Medulla oblongata (tissue), 1 donor: ENCODE measurements around the gene TMEM14B.
A peak's percentile ranks its signal among the peaks of the same experiment; 100 is the strongest.
"Not testable (repeated sequence)": the region's sequence is repeated elsewhere in the genome, so short reads cannot be mapped to it uniquely, and the experiment has no call there.

Experiments used
- DNase-seq: peaks from one replicate; pipeline ENCODE4 v3.0.0-alpha.2; 2015; ENCODE audit errors: extremely low spot score

Gene TMEM14B

GRCh38 chr6:10747251-10747972, at the start of gene TMEM14B:
TMEM14B (plus strand) TSS chr6:10747805; CDS start chr6:10749246, 1,441 bp downstream.
- DNase-seq = peak; percentile 97

- DNase-seq = no peak
Measured at GRCh38 chr6:10713962-10714361, 33.6 kb upstream of the TMEM14B start.

- DNase-seq = no peak
Measured at GRCh38 chr6:10719296-10719963, 28.2 kb upstream of the TMEM14B start.

GRCh38 chr6:10719964-10720264, 27.7 kb upstream of the TMEM14B start:
- no peak for DNase-seq

- peak; percentile 16 for DNase-seq
Measured at GRCh38 chr6:10720265-10720959, 27.2 kb upstream of the TMEM14B start.

- DNase-seq = not testable (repeated sequence)
Measured at GRCh38 chr6:10720960-10721849, 26.4 kb upstream of the TMEM14B start.

GRCh38 chr6:10721850-10722569, 25.6 kb upstream of the TMEM14B start:
- no peak for DNase-seq

GRCh38 chr6:10722570-10722819, 25.1 kb upstream of the TMEM14B start:
- no peak for DNase-seq

- DNase-seq = peak; percentile 97
Measured at GRCh38 chr6:10722820-10723566, 24.6 kb upstream of the TMEM14B start, which contains the start of gene TMEM14C. TMEM14C (plus strand) TSS chr6:10723070; CDS start chr6:10724614, 1,544 bp downstream.

- no peak for DNase-seq
Measured at GRCh38 chr6:10723567-10723881, 24.1 kb upstream of the TMEM14B start.

- no peak for DNase-seq
Measured at GRCh38 chr6:10725044-10725443, 22.6 kb upstream of the TMEM14B start.

GRCh38 chr6:10725716-10726115, 21.9 kb upstream of the TMEM14B start:
- DNase-seq = peak; percentile 75

- DNase-seq = no peak
Measured at GRCh38 chr6:10730254-10730653, 17.4 kb upstream of the TMEM14B start.

GRCh38 chr6:10733151-10733715, 14.4 kb upstream of the TMEM14B start:
- DNase-seq = no peak

GRCh38 chr6:10733863-10734262, 13.7 kb upstream of the TMEM14B start:
- no peak for DNase-seq

- DNase-seq = no peak
Measured at GRCh38 chr6:10736731-10737130, 10.9 kb upstream of the TMEM14B start.

GRCh38 chr6:10740061-10740460, 7.5 kb upstream of the TMEM14B start:
- DNase-seq = no peak

- not testable (repeated sequence) for DNase-seq
Measured at GRCh38 chr6:10741643-10742042, 6.0 kb upstream of the TMEM14B start.

GRCh38 chr6:10742251-10742650, 5.4 kb upstream of the TMEM14B start:
- DNase-seq = no peak

GRCh38 chr6:10743515-10743914, 4.1 kb upstream of the TMEM14B start:
- DNase-seq = no peak

GRCh38 chr6:10745116-10745515, 2.5 kb upstream of the TMEM14B start:
- DNase-seq = no peak
